Stomach smooth muscle (tissue), 2 donors: Measurements from ENCODE around the gene CACNA1G.

Source experiments
- H3K27ac ChIP-seq: one replicate; pipeline ENCODE4 v1.7.0; 2013; ENCODE audit warnings: mild to moderate bottlenecking, low read length, inconsistent platforms
- H3K27me3 ChIP-seq, 2 donors: one replicate each; pipeline ENCODE4 v1.7.0; 2013; ENCODE audit warnings: low read length in 2 of 2; ENCODE audit not compliant: insufficient read depth in 2 of 2, control insufficient read depth in 1 of 2
- H3K36me3 ChIP-seq, 2 donors: one replicate each; pipeline ENCODE4 v1.7.0; 2013; ENCODE audit warnings: low read length in 2 of 2; ENCODE audit not compliant: control insufficient read depth in 2 of 2, insufficient read depth in 2 of 2
- H3K4me1 ChIP-seq: one replicate; pipeline ENCODE4 v1.7.0; 2013; ENCODE audit warnings: low read length; ENCODE audit not compliant: control insufficient read depth, insufficient read depth
- H3K4me3 ChIP-seq, 2 donors: one replicate each; pipeline ENCODE4 v1.7.0; 2013; ENCODE audit warnings: low read length in 2 of 2
- H3K9ac ChIP-seq, 2 donors: one replicate each; pipeline ENCODE4 v1.7.0; 2013; ENCODE audit warnings: low read length in 2 of 2, mild to moderate bottlenecking in 1 of 2
- H3K9me3 ChIP-seq, 2 donors: one replicate each; pipeline ENCODE4 v1.7.0; 2013; ENCODE audit warnings: low read length in 2 of 2; ENCODE audit not compliant: control insufficient read depth in 2 of 2
- donor health status: healthy.
- donor health status: Pancreatic carcinoma.

The CACNA1G gene

GRCh38 chr17:50548831-50549230 lies 11.7 kb upstream of the CACNA1G start:
- H3K9ac ChIP-seq = no peak overlapping the region
- H3K4me3 ChIP-seq = no peak overlapping the region
- no peaks in the 10 kb centered on the region for H3K9me3 ChIP-seq
- H3K27me3 ChIP-seq = peaks cover 0 to 2% of the 10 kb centered on the region in 2 donors
- peaks cover 23% of the 10 kb centered on the region for H3K4me1 ChIP-seq
- no peak overlapping the region for H3K27ac ChIP-seq
- H3K36me3 ChIP-seq = peaks cover 5 to 8% of the 10 kb centered on the region in 2 donors

DNA sequence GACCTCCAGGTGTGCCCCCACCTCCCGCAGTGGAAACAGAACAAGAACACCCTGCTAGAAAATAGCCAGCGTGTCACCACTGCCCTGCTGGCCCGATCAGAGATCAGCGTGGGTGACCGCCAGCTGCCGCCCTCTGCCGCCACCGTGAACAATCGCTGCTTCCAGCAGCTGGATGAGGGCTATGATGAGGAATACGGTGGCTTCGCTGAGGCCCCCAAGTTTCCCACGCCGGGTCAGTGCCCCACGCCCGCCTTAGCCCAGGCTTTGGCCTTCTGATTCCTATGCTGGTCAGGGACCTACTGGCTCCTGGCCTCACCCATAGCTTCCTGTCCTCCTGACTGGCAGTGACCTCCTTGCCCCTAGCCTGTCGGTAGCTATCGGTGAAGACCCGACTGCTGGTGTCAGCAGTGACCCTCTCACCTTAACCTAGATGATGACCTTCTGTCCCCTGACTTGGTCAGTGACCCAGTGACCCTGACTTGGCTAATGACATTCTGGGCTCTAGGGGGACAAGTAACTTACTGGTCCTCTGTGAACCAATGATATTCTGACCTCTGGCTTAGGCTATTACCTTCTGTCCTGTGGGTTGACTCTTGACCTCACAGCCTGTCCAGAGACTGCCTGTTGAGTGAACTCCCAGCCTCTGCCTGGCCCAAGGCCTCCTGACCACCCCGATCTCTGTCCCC lies 11.1 kb upstream of the CACNA1G start:
- Histone ChIP-seq H3K9ac (no peak overlapping the region), H3K27ac (no peak overlapping the region), H3K27me3 (peaks cover 0 to 2% of the 10 kb centered on the region in 2 donors), H3K36me3 (peaks cover 5 to 8% of the 10 kb centered on the region in 2 donors), H3K9me3 (no peaks in the 10 kb centered on the region), H3K4me1 (peaks cover 23% of the 10 kb centered on the region), H3K4me3 (no peak overlapping the region)

DNA sequence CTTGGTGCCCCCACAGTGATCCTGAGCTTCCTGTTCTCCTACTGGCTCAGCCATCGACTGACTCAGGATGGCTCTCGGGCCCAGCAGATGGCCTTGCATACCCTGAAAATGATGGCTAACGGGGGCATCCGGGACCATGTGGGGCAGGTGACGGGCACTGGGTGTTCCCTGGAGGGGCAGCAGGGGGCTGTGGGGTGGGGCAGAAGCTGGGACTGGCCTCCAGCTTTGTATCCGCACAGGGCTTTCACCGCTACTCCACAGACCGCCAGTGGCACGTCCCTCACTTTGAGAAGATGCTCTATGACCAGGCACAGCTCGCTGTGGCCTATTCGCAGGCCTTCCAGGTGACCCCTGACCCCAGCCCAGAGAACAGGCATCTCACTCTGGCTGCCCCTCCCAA lies 10.5 kb upstream of the CACNA1G start:
- peaks cover 23% of the 10 kb centered on the region for H3K4me1 ChIP-seq
- H3K27ac ChIP-seq = no peak overlapping the region
- peaks cover 0 to 2% of the 10 kb centered on the region in 2 donors for H3K27me3 ChIP-seq
- peaks cover 5 to 8% of the 10 kb centered on the region in 2 donors for H3K36me3 ChIP-seq
- H3K9me3 ChIP-seq = no peaks in the 10 kb centered on the region
- H3K4me3 ChIP-seq = no peak overlapping the region
- no peak overlapping the region for H3K9ac ChIP-seq

- H3K27ac ChIP-seq = no peak overlapping the region
- peaks cover 3 to 4% of the 10 kb centered on the region in 2 donors for H3K27me3 ChIP-seq
- peaks cover 23% of the 10 kb centered on the region for H3K4me1 ChIP-seq
- no peak overlapping the region for H3K9ac ChIP-seq
- peaks cover 11 to 14% of the 10 kb centered on the region in 2 donors for H3K36me3 ChIP-seq
- no peaks in the 10 kb centered on the region for H3K9me3 ChIP-seq
- no peak overlapping the region for H3K4me3 ChIP-seq
These were observed 9.7 kb upstream of the CACNA1G start for GRCh38 chr17:50550661-50551432.

- Histone ChIP-seq H3K27ac (no peak overlapping the region), H3K36me3 (peaks cover 14 to 15% of the 10 kb centered on the region in 2 donors), H3K4me1 (peaks cover 22% of the 10 kb centered on the region), H3K9me3 (no peaks in the 10 kb centered on the region), H3K4me3 (no peak overlapping the region), H3K27me3 (peaks cover 4% of the 10 kb centered on the region in 2 donors), H3K9ac (no peak overlapping the region)
These were observed 9.1 kb upstream of the CACNA1G start for GRCh38 chr17:50551433-50551815.

- no peak overlapping the region for H3K27ac ChIP-seq
- no peak overlapping the region for H3K4me3 ChIP-seq
- peaks cover 21% of the 10 kb centered on the region for H3K4me1 ChIP-seq
- no peak overlapping the region for H3K9ac ChIP-seq
- H3K9me3 ChIP-seq = no peaks in the 10 kb centered on the region
- H3K36me3 ChIP-seq = peaks cover 14 to 15% of the 10 kb centered on the region in 2 donors
- peaks cover 4% of the 10 kb centered on the region in 2 donors for H3K27me3 ChIP-seq
These were observed 8.6 kb upstream of the CACNA1G start for GRCh38 chr17:50551884-50552283.

DNA sequence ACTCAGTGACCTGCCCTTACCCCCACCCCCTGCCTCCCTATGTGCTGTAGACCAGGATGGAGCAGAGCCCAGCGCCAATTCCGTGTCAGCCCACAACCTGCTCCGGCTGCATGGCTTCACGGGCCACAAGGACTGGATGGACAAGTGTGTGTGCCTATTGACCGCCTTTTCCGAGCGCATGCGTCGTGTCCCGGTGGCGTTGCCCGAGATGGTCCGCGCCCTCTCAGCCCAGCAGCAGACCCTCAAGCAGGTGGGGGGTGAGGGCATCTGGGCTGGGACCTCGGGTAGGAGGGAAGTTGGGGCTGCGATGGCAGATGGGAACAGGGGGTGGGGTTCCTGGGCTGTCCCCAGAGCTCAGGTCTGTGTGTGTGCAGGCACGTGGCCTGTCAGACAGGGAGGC lies 6.3 kb upstream of the CACNA1G start:
- Histone ChIP-seq H3K9me3 (no peaks in the 10 kb centered on the region), H3K27me3 (peaks cover 12% of the 10 kb centered on the region in 2 donors), H3K4me3 (no peak overlapping the region), H3K9ac (no peak overlapping the region), H3K4me1 (peaks cover 15% of the 10 kb centered on the region), H3K27ac (no peak overlapping the region), H3K36me3 (peaks cover 14 to 15% of the 10 kb centered on the region in 2 donors)

DNA sequence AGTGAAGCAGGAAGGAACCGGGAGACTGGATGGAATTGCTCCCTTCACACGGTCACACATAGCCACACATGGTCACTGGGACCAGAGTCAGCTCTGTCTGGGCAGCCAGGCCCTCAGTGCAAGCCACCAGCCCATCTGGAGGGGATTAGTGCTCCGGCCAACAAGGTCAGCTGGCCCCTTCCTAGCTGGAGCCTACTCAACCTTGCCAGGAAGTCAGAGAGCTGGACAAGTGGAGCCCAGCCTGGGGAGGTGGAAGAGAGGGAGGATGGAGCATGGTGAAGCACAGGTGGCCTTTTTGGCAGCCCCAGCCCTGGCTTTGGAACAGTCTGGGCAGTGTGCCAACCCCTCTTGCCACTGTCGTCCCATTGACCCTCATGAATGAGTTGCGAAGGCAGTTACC lies 3.7 kb upstream of the CACNA1G start:
- Histone ChIP-seq H3K9ac (no peak overlapping the region), H3K4me3 (no peak overlapping the region), H3K9me3 (no peaks in the 10 kb centered on the region), H3K4me1 (peaks cover 28% of the 10 kb centered on the region), H3K27me3 (peaks cover 22 to 31% of the 10 kb centered on the region in 2 donors), H3K27ac (no peak overlapping the region), H3K36me3 (peaks cover 8 to 10% of the 10 kb centered on the region in 2 donors)

DNA sequence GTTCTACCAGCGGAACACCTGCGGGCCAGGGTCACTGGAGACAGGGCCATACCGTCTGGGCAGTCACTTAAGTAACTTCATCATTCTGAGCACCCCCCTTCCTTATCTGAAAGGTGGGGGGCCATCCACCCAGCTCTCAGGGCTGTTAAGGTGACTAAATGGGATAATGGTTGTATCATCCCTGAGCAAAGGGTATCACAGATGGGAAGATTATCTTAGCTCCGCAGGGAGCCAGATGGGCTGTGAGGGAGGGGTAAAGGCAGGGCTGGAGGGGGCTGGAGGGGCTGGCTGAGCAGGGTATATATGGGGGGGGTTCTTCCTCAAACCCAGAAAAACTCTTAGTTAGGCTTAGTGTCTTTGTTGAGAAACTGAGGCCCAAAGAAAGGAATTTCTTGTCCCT lies 2.9 kb upstream of the CACNA1G start:
- Histone ChIP-seq H3K9me3 (no peaks in the 10 kb centered on the region), H3K9ac (no peak overlapping the region), H3K4me3 (no peak overlapping the region), H3K27ac (no peak overlapping the region), H3K36me3 (peaks cover 8 to 10% of the 10 kb centered on the region in 2 donors), H3K4me1 (peaks cover 28% of the 10 kb centered on the region), H3K27me3 (peaks cover 28 to 37% of the 10 kb centered on the region in 2 donors)

DNA sequence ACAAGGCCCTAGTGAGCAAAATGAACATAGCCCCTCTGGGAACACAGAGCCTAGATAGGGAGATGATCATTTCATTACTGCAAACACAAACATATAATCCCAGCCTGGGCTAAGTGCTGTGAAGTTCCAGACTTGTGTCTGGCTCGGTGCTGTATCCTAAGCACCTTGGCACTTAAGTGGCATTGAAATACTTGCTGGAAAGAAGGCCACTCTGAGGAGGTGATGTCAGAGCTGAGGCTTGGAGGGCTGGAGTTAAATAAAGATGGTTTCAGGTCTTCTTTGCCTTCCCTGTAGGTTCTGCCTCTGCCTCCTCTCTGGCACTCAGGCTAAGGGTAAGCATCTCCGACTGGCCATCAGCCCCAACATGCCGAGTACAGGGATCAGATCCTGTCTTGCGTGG lies 2.4 kb upstream of the CACNA1G start:
- H3K9ac ChIP-seq = no peak overlapping the region
- peaks cover 5 to 10% of the 10 kb centered on the region in 2 donors for H3K36me3 ChIP-seq
- H3K27ac ChIP-seq = no peak overlapping the region
- H3K9me3 ChIP-seq = no peaks in the 10 kb centered on the region
- H3K27me3 ChIP-seq = peaks cover 31 to 42% of the 10 kb centered on the region in 2 donors
- no peak overlapping the region for H3K4me3 ChIP-seq
- peaks cover 28% of the 10 kb centered on the region for H3K4me1 ChIP-seq

DNA sequence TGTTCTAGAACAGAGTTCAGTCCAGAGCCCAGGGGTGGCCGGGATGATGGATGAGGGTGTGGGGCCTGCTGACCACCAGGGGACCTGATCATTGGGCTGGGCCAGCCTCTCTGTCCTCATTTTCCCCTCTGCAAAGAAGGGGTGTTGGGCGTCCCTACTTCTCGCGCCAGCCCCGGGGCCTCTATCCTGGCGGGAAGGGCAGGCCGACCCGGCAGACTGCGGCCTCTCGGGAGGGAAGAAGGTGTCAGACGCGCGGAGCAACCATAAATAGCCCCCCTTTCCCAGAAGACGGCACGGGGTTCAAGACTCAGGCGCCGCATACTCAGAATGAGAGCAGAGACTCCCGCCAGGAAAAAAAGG lies 2.0 kb upstream of the CACNA1G start:
- Histone ChIP-seq H3K27me3 (peaks cover 35 to 46% of the 10 kb centered on the region in 2 donors), H3K36me3 (peaks cover 5 to 10% of the 10 kb centered on the region in 2 donors), H3K27ac (no peak overlapping the region), H3K9me3 (no peaks in the 10 kb centered on the region), H3K4me3 (peak overlapping the region in 1 of 2 donors; percentile 69), H3K9ac (no peak overlapping the region), H3K4me1 (peaks cover 28% of the 10 kb centered on the region)
